Neural cell (in vitro differentiated cells): ENCODE measurements around the gene ADAR.

Experiments used
- EP300 ChIP-seq: fragments of 450-650 bp; conservative IDR thresholded peaks from 2 replicates; pipeline ENCODE4 v1.6.1; 2014; ENCODE audit warnings: antibody characterized with exemption, mild to moderate bottlenecking, moderate library complexity; ENCODE audit not compliant: poor library complexity, severe bottlenecking
- EZH2 ChIP-seq: fragments of 200-600, 300-800 bp; shearing (Covaris generic), sonication (generic); IDR thresholded peaks from 2 replicates; pipeline ENCODE4 v1.6.1; 2014; ENCODE audit warnings: antibody characterized with exemption, low read length, borderline replicate concordance, mild to moderate bottlenecking; ENCODE audit not compliant: insufficient read depth, poor library complexity, severe bottlenecking
- MXI1 ChIP-seq: fragments of 450-650 bp; conservative IDR thresholded peaks from 2 replicates; pipeline ENCODE4 v1.6.1; 2014; ENCODE audit warnings: antibody characterized with exemption, mild to moderate bottlenecking; ENCODE audit not compliant: poor library complexity, severe bottlenecking
- POLR2AphosphoS5 ChIP-seq: IDR thresholded peaks from 2 replicates; pipeline ENCODE4 v1.6.1; 2012
- SMC3 ChIP-seq: fragments of 450-650 bp; conservative IDR thresholded peaks from 2 replicates; pipeline ENCODE4 v1.6.1; 2014; ENCODE audit warnings: antibody characterized with exemption, mild to moderate bottlenecking, moderate library complexity; ENCODE audit not compliant: poor library complexity
- TAF1 ChIP-seq: IDR thresholded peaks from 2 replicates; pipeline ENCODE4 v1.6.1; 2012; ENCODE audit warnings: low read depth
- TF ChIP-seq, protein P1 (sequence below): fragments of 450-650 bp; IDR thresholded peaks from 2 replicates; pipeline ENCODE4 v1.5.1; 2014; ENCODE audit warnings: antibody characterized with exemption, mild to moderate bottlenecking, moderate library complexity; ENCODE audit not compliant: poor library complexity, severe bottlenecking

DNA sequence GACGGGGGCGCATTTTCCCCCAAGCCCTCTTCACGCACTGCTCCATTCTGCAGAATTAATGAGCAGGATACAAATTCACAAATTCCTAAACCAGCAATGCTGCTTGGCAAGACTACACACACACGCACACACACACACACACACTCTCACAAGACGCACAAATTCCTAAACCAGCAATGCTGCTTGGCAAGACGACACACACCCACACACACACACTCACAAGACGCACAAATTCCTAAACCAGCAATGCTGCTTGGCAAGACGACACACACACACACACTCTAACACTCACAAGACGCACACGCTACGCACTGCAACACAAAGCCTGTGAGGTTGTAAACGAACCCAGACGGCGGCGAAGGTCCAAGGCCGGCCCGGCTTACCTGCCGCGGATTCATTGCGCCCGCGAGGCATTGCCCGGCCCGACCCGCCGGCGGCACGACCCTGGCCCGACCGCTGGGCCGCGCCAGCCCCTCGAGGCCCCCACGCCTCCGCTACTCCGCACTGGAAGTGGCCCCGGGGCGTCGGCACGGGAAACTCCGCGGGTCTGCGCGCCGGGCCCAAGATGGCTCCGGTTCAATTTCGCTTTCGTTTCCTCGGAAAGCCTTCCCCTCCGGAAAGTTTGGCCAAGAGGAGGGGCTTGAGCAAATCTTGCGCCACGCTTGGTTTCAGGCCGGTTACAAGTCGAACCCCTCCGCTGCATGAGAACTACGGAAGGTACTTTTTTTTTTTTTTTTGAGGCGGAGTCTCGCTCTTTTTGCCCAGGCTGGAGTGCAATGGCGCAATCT, at the start of gene ADAR:
- no peak for TF ChIP-seq EZH2
- peak; percentile 51 for TF ChIP-seq MXI1
- peak; percentile 52 for TF ChIP-seq POLR2AphosphoS5
- TF ChIP-seq, protein P1, sequence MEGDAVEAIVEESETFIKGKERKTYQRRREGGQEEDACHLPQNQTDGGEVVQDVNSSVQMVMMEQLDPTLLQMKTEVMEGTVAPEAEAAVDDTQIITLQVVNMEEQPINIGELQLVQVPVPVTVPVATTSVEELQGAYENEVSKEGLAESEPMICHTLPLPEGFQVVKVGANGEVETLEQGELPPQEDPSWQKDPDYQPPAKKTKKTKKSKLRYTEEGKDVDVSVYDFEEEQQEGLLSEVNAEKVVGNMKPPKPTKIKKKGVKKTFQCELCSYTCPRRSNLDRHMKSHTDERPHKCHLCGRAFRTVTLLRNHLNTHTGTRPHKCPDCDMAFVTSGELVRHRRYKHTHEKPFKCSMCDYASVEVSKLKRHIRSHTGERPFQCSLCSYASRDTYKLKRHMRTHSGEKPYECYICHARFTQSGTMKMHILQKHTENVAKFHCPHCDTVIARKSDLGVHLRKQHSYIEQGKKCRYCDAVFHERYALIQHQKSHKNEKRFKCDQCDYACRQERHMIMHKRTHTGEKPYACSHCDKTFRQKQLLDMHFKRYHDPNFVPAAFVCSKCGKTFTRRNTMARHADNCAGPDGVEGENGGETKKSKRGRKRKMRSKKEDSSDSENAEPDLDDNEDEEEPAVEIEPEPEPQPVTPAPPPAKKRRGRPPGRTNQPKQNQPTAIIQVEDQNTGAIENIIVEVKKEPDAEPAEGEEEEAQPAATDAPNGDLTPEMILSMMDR, result no peak
- TF ChIP-seq SMC3, result no peak
- TF ChIP-seq EP300, result no peak
- TF ChIP-seq TAF1, result peak; percentile 54
